GM12873 (cell line): ENCODE measurements around the gene HOXA13.

Experiments used
- CTCF ChIP-seq: IDR thresholded peaks from 2 replicates; pipeline ENCODE4 v1.5.1; 2012; ENCODE audit warnings: low read depth, mild to moderate bottlenecking, moderate library complexity, low read length, control low read depth; ENCODE audit not compliant: insufficient read depth; ENCODE audit errors: missing control alignments

HOXA13 gene

GRCh38 chr7:27156916-27157701, 42.8 kb downstream of the HOXA13 start:
- no peak for TF ChIP-seq CTCF

- TF ChIP-seq CTCF = no peak
Observed at GRCh38 chr7:27156508-27156898, 43.4 kb downstream of the HOXA13 start, which contains the start of gene HOXA7. TSS of gene HOXA7 (minus strand) at chr7:27156675. CDS start at chr7:27156545, 130 bp downstream.

GRCh38 chr7:27155816-27156507, 43.9 kb downstream of the HOXA13 start:
- TF ChIP-seq CTCF = no peak

GRCh38 chr7:27154901-27155815, 44.7 kb downstream of the HOXA13 start:
- TF ChIP-seq CTCF = no peak

GRCh38 chr7:27154369-27154768, 45.5 kb downstream of the HOXA13 start:
- TF ChIP-seq CTCF = no peak

- TF ChIP-seq CTCF = no peak
Observed at GRCh38 chr7:27153526-27153925, 46.4 kb downstream of the HOXA13 start.
